ENCODE results near the gene TIMP4. TPM values are rescaled to one million over a fixed set of nuclear protein-coding genes. Genes with fewer than 3 reads are reported as not detected.

The TIMP4 gene
- polyA plus RNA-seq, 1 experiment = 1.8 TPM

- H3K27me3 ChIP-seq (ENCODE audit: control insufficient read depth, insufficient read depth, low read length) = no peaks in the 10 kb centered on the region
- ChIA-PET POLR2A (no interaction called here), CTCF (no interaction called here)
- H3K4me3 ChIP-seq (ENCODE audit: low read depth, low read length) = no peak overlapping the region
- TF ChIP-seq CTCF (IDR thresholded peaks at IDR 0.05; ENCODE audit: insufficient read depth, low read depth, low read length) = no peak
- no peak for DNase-seq (ENCODE audit: low read depth)
- H3K36me3 ChIP-seq (ENCODE audit: control insufficient read depth, insufficient read depth, low read length) = no peaks in the 10 kb centered on the region
These were observed 34.2 kb upstream of the TIMP4 start for GRCh38 chr3:12192655-12193484.

GRCh38 chr3:12192173-12192572, 33.5 kb upstream of the TIMP4 start:
- no peak for TF ChIP-seq CTCF (IDR thresholded peaks at IDR 0.05; ENCODE audit: insufficient read depth, low read depth, low read length)
- CTCF ChIA-PET = no interaction called here
- no peaks in the 10 kb centered on the region for H3K36me3 ChIP-seq (ENCODE audit: control insufficient read depth, insufficient read depth, low read length)
- POLR2A ChIA-PET = no interaction called here
- H3K27me3 ChIP-seq (ENCODE audit: control insufficient read depth, insufficient read depth, low read length) = no peaks in the 10 kb centered on the region
- H3K4me3 ChIP-seq (ENCODE audit: low read depth, low read length) = no peak overlapping the region
- DNase-seq (ENCODE audit: low read depth) = no peak

- CTCF ChIA-PET = interaction anchor here (0.7 kb wide), 1 partner anchor 12 kb away, joined by 3 read pairs; no protein-coding TSS in a partner anchor
- Histone ChIP-seq H3K36me3 (ENCODE audit: control insufficient read depth, insufficient read depth, low read length) (no peaks in the 10 kb centered on the region), H3K27me3 (ENCODE audit: control insufficient read depth, insufficient read depth, low read length) (no peaks in the 10 kb centered on the region), H3K4me3 (ENCODE audit: low read depth, low read length) (no peak overlapping the region)
- POLR2A ChIA-PET = no interaction called here
- TF ChIP-seq CTCF (IDR thresholded peaks at IDR 0.05; ENCODE audit: insufficient read depth, low read depth, low read length) = no peak
- no peak for DNase-seq (ENCODE audit: low read depth)
These were observed 32.8 kb upstream of the TIMP4 start for GRCh38 chr3:12191559-12191958.

- POLR2A ChIA-PET = no interaction called here
- DNase-seq (ENCODE audit: low read depth) = no peak
- CTCF ChIA-PET = interaction anchor here (0.6 to 0.7 kb wide), 2 partner anchors 11 to 77 kb away, joined by 3 read pairs; no protein-coding TSS in a partner anchor
- no peaks in the 10 kb centered on the region for H3K36me3 ChIP-seq (ENCODE audit: control insufficient read depth, insufficient read depth, low read length)
- H3K27me3 ChIP-seq (ENCODE audit: control insufficient read depth, insufficient read depth, low read length) = no peaks in the 10 kb centered on the region
- no peak overlapping the region for H3K4me3 ChIP-seq (ENCODE audit: low read depth, low read length)
- TF ChIP-seq CTCF (IDR thresholded peaks at IDR 0.05; ENCODE audit: insufficient read depth, low read depth, low read length) = no peak
These were observed 32.1 kb upstream of the TIMP4 start for GRCh38 chr3:12190832-12191231.

GRCh38 chr3:12190221-12190807, 31.6 kb upstream of the TIMP4 start:
- Histone ChIP-seq H3K27me3 (ENCODE audit: control insufficient read depth, insufficient read depth, low read length) (no peaks in the 10 kb centered on the region), H3K36me3 (ENCODE audit: control insufficient read depth, insufficient read depth, low read length) (no peaks in the 10 kb centered on the region), H3K4me3 (ENCODE audit: low read depth, low read length) (no peak overlapping the region)
- ChIA-PET POLR2A (no interaction called here), CTCF (interaction anchor here (0.6 to 0.8 kb wide), 2 partner anchors 76 to 290 kb away, joined by 3 read pairs; no protein-coding TSS in a partner anchor)
- no peak for TF ChIP-seq CTCF (IDR thresholded peaks at IDR 0.05; ENCODE audit: insufficient read depth, low read depth, low read length)
- no peak for DNase-seq (ENCODE audit: low read depth)

Data from BJ (cell line).